PC-3 (cell line): ENCODE results near the gene SLC38A2. TPM values are rescaled to one million over a fixed set of nuclear protein-coding genes. Genes with fewer than 3 reads are reported as not detected.

Experiments used
- ATAC-seq: fragments of 200-7000 bp; cut with Tn5 transposase; 2 replicates; pipeline ENCODE4 v1.9.1; 2020; ENCODE audit warnings: mild to moderate bottlenecking, moderate library complexity
- BruUV-seq: library from RNA; stranded (reverse); fragments of 400-500 nt; replicated peaks from 2 replicates; lab custom pipeline; 2021; lab: Mats Ljungman, UMichigan
- CTCF ChIA-PET: fragments of 300-600 bp; sonication (Branson Sonifier 250); formaldehyde crosslinking; loops from one replicate; lab custom pipeline; 2022; ENCODE audit warnings: antibody characterized with exemption; lab: Charles Lee
- POLR2A ChIA-PET: fragments of 300-600 bp; sonication (Branson Sonifier 250); formaldehyde crosslinking; loops from one replicate; lab custom pipeline; 2022; ENCODE audit warnings: antibody characterized with exemption; ENCODE audit not compliant: unreplicated experiment; lab: Charles Lee
- DNase-seq: peaks from one replicate; pipeline ENCODE4 v3.0.0-alpha.2; 2015
- H2AFZ ChIP-seq: fragments of 300-600 bp; sonication (generic); 2 replicates; pipeline ENCODE4 v1.6.0; 2016; ENCODE audit warnings: antibody characterized with exemption, low read length
- H3F3A ChIP-seq: fragments of 300-600 bp; sonication (generic); one replicate; pipeline ENCODE4 v1.6.0; 2017; ENCODE audit warnings: antibody characterized with exemption, low read length, control low read depth, mild to moderate bottlenecking; ENCODE audit not compliant: unreplicated experiment
- H3K27ac ChIP-seq: fragments of 300-600 bp; sonication (generic); 2 replicates; pipeline ENCODE4 v1.5.1; 2016; ENCODE audit warnings: mild to moderate bottlenecking, low read length
- H3K27me3 ChIP-seq: fragments of 300-600 bp; sonication (generic); 2 replicates; pipeline ENCODE4 v1.6.1; 2016; ENCODE audit warnings: low read length, mixed read lengths
- H3K36me3 ChIP-seq: fragments of 300-600 bp; sonication (generic); 2 replicates; pipeline ENCODE4 v1.6.1; 2016; ENCODE audit warnings: low read depth, mixed run types, low read length, mixed read lengths
- H3K4me1 ChIP-seq: fragments of 300-600 bp; sonication (generic); 2 replicates; pipeline ENCODE4 v1.5.1; 2016; ENCODE audit warnings: low read length; ENCODE audit not compliant: insufficient read depth
- H3K4me2 ChIP-seq: fragments of 300-600 bp; sonication (generic); 2 replicates; pipeline ENCODE4 v1.6.0; 2016; ENCODE audit warnings: low read length
- H3K4me3 ChIP-seq: fragments of 300-600 bp; sonication (generic); 2 replicates; pipeline ENCODE4 v1.5.1; 2016; ENCODE audit warnings: mild to moderate bottlenecking, low read length, mixed read lengths
- H3K79me2 ChIP-seq: fragments of 300-600 bp; sonication (generic); 2 replicates; pipeline ENCODE4 v1.6.1; 2017; ENCODE audit warnings: low read length, mixed read lengths
- H3K9ac ChIP-seq: fragments of 300-600 bp; sonication (generic); 2 replicates; pipeline ENCODE4 v1.6.0; 2016; ENCODE audit warnings: mild to moderate bottlenecking, low read length
- H3K9me2 ChIP-seq: fragments of 300-600 bp; sonication (generic); replicated peaks from 2 replicates; pipeline ENCODE4 v1.6.1; 2016; ENCODE audit warnings: mixed run types, low read length, mixed read lengths
- H3K9me3 ChIP-seq: fragments of 300-600 bp; sonication (generic); 2 replicates; pipeline ENCODE4 v1.6.1; 2016; ENCODE audit warnings: low read length, mixed read lengths
- H4K20me1 ChIP-seq: fragments of 300-600 bp; sonication (generic); 2 replicates; pipeline ENCODE4 v1.6.1; 2016; ENCODE audit warnings: low read length, mixed read lengths
- EZH2 ChIP-seq: fragments of 300-600 bp; sonication (generic); IDR thresholded peaks from one replicate; pipeline ENCODE4 v1.6.1; 2017; ENCODE audit warnings: antibody characterized with exemption, mild to moderate bottlenecking, low read length; ENCODE audit not compliant: unreplicated experiment
- EZH2phosphoT487 ChIP-seq: fragments of 300-600 bp; sonication (generic); IDR thresholded peaks from 2 replicates; pipeline ENCODE4 v1.6.1; 2018; ENCODE audit warnings: mild to moderate bottlenecking, antibody characterized with exemption, low read length, borderline replicate concordance
- intact Hi-C: fragments of 100-400 bp; cut with micrococcal nuclease; formaldehyde crosslinking; loops from 2 replicates; pipeline ENCODE4 v1.9.0; 2023
- total RNA-seq: library from RNA; depleted of rRNA; stranded (reverse); fragments of >200 nt; gene quantifications from 2 replicates; pipeline ENCODE4 v1.2.3, GENCODE V29; 2014
- TF ChIP-seq, protein P1 (sequence below): fragments of 300-600 bp; sonication (generic); conservative IDR thresholded peaks from 2 replicates; pipeline ENCODE4 v1.5.1; 2017; ENCODE audit warnings: antibody characterized with exemption, low read depth, mild to moderate bottlenecking, low read length

Gene SLC38A2
- total RNA-seq, 1 experiment from 2014 or later = 214 TPM

DNA sequence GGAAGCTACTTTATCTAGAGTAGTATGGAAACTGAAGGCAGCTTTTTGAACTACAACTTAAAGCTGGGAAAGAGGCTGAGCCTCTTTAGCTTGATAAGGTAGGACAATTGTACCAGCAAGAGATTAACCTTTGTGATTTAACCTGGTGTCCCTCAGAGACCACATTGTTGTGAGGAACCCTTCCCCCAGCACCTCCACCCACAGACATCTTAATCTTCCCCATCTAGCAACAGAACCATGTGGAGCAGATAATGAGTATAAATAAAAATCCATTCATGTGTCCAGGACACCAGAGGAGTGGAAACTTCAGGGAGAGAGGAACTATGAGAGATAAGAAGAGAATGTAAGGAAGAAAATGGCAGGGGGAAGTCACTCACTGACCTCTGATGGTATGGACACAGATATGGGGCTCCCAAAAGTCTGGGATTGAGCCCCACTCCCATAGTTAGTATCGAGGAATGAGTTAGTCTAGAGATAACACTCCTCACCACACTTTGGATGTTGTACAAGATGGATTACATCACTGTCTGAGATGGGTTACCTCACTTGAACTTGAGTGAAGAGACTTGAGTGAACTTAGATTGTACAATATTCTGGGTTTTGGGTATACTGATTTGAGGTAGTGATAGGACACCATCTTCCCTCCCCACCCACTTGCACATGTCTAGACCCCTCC, 33.9 kb upstream of the SLC38A2 start:
- Histone ChIP-seq H3F3A (peaks cover 4% of the 10 kb centered on the region), H3K4me3 (no peak overlapping the region), H3K79me2 (no peaks in the 10 kb centered on the region), H3K9me3 (no peaks in the 10 kb centered on the region), H2AFZ (no peak overlapping the region), H3K27ac (no peak overlapping the region), H3K9ac (no peak overlapping the region), H3K36me3 (no peaks in the 10 kb centered on the region), H3K27me3 (no peaks in the 10 kb centered on the region), H3K4me2 (no peak overlapping the region), H4K20me1 (no peaks in the 10 kb centered on the region), H3K4me1 (peaks cover 28% of the 10 kb centered on the region), H3K9me2 (no peaks in the 10 kb centered on the region)
- intact Hi-C loops = no loop called here
- no TSS peak for BruUV-seq
- ChIA-PET CTCF (no interaction called here), POLR2A (no interaction called here)
- TF ChIP-seq EZH2phosphoT487 (no peak), EZH2 (no peak)
- TF ChIP-seq, protein P1, sequence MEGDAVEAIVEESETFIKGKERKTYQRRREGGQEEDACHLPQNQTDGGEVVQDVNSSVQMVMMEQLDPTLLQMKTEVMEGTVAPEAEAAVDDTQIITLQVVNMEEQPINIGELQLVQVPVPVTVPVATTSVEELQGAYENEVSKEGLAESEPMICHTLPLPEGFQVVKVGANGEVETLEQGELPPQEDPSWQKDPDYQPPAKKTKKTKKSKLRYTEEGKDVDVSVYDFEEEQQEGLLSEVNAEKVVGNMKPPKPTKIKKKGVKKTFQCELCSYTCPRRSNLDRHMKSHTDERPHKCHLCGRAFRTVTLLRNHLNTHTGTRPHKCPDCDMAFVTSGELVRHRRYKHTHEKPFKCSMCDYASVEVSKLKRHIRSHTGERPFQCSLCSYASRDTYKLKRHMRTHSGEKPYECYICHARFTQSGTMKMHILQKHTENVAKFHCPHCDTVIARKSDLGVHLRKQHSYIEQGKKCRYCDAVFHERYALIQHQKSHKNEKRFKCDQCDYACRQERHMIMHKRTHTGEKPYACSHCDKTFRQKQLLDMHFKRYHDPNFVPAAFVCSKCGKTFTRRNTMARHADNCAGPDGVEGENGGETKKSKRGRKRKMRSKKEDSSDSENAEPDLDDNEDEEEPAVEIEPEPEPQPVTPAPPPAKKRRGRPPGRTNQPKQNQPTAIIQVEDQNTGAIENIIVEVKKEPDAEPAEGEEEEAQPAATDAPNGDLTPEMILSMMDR = no peak
- no peak for ATAC-seq
- DNase-seq = no peak

DNA sequence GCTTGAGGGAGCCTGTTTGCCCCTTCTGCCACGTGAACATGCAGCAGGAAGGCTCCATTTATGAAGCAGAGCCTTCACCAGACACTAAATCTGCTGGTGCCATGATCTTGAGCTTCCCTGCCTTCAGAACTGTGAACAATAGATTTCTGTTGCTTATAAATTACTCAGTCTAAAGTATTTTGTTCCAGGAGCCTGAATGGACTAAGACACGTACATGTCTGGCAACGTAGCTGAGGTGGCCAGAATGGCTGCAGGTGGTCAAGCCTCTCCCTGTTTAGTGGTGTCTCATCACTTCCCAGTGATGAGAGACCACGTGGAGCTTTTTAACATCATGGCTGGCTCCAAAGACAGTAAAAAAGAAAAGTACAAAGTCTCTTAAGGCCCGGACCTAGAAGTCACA, 32.2 kb upstream of the SLC38A2 start:
- intact Hi-C loops = no loop called here
- Histone ChIP-seq H3K4me2 (no peak overlapping the region), H3K9me2 (no peaks in the 10 kb centered on the region), H3K27ac (no peak overlapping the region), H3K9ac (no peak overlapping the region), H3F3A (peaks cover 4% of the 10 kb centered on the region), H3K4me1 (peaks cover 28% of the 10 kb centered on the region), H3K27me3 (no peaks in the 10 kb centered on the region), H4K20me1 (no peaks in the 10 kb centered on the region), H3K9me3 (no peaks in the 10 kb centered on the region), H3K79me2 (no peaks in the 10 kb centered on the region), H3K36me3 (no peaks in the 10 kb centered on the region), H2AFZ (no peak overlapping the region), H3K4me3 (no peak overlapping the region)
- TF ChIP-seq EZH2phosphoT487 (no peak), EZH2 (no peak)
- TF ChIP-seq, protein P1 = no peak
- POLR2A ChIA-PET = no interaction called here
- no TSS peak for BruUV-seq
- CTCF ChIA-PET = no interaction called here
- ATAC-seq (no peak), DNase-seq (no peak)

DNA sequence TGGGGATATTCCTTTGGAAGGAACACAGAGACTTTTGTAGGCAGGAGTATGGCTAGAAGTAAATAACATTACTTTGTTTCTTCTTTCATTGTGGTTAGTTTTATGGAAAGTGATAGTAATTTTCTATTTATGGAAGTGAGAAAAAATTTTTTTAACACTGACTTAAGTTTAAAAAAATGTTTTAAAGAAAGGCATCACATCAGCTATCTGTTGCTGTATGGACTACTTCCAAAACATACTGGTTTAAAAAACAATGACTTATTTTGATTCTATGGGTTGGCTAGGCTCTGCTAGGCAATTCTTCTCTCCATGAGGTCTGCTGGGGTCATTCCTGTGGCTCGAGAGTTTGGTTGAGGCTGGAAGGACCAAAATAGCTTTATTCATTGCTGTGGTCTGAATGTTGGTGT, 31.7 kb upstream of the SLC38A2 start:
- Histone ChIP-seq H3K36me3 (no peaks in the 10 kb centered on the region), H3K27ac (no peak overlapping the region), H3K9me3 (no peaks in the 10 kb centered on the region), H3F3A (peaks cover 4% of the 10 kb centered on the region), H4K20me1 (no peaks in the 10 kb centered on the region), H3K4me1 (peaks cover 28% of the 10 kb centered on the region), H2AFZ (no peak overlapping the region), H3K9ac (no peak overlapping the region), H3K4me2 (no peak overlapping the region), H3K27me3 (no peaks in the 10 kb centered on the region), H3K4me3 (no peak overlapping the region), H3K9me2 (no peaks in the 10 kb centered on the region), H3K79me2 (no peaks in the 10 kb centered on the region)
- ChIA-PET POLR2A (no interaction called here), CTCF (no interaction called here)
- intact Hi-C loops = no loop called here
- DNase-seq = no peak
- BruUV-seq = no TSS peak
- no peak for ATAC-seq
- TF ChIP-seq EZH2 = no peak
